ENCODE data around the gene ATP2A3. TPM values are rescaled to one million over a fixed set of nuclear protein-coding genes. Genes with fewer than 3 reads are reported as not detected.

ATP2A3 gene
- 2.0 and 2.3 TPM in 2 replicates for total RNA-seq (ENCODE audit: low replicate concordance)

DNA sequence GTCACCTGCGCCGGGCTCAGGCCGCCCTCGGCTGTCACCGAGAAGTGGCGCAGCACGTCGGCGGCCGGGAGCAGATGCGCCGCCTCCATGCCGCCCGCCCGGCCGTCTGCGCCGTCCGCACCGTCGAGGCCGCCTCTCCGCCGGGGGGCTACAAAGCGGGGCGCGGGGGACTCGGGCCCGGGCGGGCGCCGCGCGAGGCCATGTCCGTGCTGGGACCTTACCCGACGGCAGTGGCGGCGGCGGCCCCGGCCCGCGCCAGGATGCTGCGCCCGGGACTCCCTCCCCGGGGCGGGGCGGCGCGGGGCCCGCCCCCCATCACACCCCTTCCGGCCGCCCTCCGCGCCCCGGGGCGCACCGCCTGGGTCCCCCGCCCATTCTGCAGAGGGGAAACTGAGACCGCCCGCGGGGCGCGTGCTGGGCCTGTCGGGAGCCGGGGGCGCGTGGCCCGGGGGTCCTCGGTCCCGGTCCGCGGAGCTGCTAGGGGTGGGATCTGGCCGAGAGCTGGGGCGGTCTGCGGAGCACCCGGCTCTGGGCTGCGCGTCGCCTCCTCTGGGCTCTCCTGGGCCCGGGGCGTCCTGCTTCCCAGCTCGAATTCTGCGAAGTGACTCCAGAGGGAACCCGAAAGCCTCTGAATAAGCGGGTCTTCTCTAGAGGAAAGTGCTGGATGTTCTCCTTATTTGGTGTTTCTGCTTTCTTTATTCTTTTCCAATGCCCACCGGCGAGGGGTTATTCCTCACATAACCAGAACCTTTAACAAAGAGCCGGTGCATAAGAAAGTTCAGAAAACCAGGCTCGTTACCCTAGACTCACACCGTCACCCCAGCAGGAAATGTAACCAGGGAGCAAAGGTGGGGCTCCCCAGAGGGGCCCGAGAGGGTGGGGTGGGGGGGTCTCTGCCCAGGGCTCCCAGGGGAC, at the start of gene ATP2A3:
Gene ATP2A3, minus strand, starts transcription at position 235 of the 915 bp plus-strand sequence. Its CDS starts 146 bp downstream, at position 89.
- peak within 1 kb of the TSS; percentile 22 for H3K4me3 ChIP-seq (ENCODE audit: low read depth, low read length)
- TF ChIP-seq, protein P1, sequence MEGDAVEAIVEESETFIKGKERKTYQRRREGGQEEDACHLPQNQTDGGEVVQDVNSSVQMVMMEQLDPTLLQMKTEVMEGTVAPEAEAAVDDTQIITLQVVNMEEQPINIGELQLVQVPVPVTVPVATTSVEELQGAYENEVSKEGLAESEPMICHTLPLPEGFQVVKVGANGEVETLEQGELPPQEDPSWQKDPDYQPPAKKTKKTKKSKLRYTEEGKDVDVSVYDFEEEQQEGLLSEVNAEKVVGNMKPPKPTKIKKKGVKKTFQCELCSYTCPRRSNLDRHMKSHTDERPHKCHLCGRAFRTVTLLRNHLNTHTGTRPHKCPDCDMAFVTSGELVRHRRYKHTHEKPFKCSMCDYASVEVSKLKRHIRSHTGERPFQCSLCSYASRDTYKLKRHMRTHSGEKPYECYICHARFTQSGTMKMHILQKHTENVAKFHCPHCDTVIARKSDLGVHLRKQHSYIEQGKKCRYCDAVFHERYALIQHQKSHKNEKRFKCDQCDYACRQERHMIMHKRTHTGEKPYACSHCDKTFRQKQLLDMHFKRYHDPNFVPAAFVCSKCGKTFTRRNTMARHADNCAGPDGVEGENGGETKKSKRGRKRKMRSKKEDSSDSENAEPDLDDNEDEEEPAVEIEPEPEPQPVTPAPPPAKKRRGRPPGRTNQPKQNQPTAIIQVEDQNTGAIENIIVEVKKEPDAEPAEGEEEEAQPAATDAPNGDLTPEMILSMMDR (IDR thresholded peaks at IDR 0.05; ENCODE audit: insufficient read depth, low read length): no peak
- DNase-seq (ENCODE audit: low read depth): no peak

DNA sequence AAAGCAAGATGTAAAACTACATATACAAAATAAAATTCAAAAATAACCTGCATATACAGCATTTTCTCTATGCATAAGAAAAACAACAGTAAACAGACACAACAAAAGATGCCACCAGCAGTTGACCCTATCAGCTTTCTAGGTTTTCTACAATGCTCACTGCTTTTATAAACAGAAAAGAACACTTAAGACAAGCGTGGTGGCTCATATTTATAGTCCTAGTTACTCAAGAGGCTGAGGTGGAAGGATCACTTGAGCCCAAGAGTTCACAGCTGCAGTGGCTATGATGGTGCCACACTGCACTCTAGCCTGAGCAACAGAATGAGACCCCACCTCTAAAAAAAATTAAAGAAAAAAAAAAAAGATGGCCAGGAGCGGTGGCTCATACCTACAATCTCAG, 46.5 kb upstream of the ATP2A3 start:
- no peak overlapping the region for H3K4me3 ChIP-seq (ENCODE audit: low read depth, low read length)
- TF ChIP-seq, protein P1 (IDR thresholded peaks at IDR 0.05; ENCODE audit: insufficient read depth, low read length): no peak
- no peak for DNase-seq (ENCODE audit: low read depth)

DNA sequence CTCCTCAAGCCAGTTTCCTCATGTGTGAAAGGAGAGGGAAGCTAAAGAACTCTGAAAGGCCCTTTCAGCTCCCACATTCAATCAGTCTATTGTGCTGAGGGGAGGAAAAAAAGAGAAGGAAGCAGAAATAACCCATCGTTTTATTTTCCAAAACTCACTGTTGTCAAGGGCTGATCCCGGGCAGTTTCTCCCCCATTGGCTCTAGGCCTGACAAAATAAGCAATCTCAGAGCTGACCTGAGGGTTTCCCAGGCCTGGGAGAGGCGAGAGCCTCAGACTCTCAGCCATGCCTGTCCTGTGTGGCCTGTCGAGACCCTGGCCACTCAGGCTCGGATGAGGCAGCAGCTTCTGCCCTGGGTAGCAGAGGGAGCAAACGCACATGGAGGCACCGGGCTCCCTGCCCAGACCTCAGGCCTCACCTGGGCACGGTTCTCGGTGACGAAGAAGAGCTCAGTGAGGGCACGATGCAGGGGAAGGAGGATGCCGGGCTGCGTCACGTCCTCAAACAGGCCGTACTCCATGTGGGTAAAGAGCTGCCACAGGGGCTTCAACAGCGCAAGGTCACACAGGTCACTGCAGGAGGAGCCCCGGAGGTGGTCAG, 45.0 kb upstream of the ATP2A3 start:
- DNase-seq (ENCODE audit: low read depth): no peak
- H3K4me3 ChIP-seq (ENCODE audit: low read depth, low read length): no peak overlapping the region
- TF ChIP-seq, protein P1 (IDR thresholded peaks at IDR 0.05; ENCODE audit: insufficient read depth, low read length): no peak

DNA sequence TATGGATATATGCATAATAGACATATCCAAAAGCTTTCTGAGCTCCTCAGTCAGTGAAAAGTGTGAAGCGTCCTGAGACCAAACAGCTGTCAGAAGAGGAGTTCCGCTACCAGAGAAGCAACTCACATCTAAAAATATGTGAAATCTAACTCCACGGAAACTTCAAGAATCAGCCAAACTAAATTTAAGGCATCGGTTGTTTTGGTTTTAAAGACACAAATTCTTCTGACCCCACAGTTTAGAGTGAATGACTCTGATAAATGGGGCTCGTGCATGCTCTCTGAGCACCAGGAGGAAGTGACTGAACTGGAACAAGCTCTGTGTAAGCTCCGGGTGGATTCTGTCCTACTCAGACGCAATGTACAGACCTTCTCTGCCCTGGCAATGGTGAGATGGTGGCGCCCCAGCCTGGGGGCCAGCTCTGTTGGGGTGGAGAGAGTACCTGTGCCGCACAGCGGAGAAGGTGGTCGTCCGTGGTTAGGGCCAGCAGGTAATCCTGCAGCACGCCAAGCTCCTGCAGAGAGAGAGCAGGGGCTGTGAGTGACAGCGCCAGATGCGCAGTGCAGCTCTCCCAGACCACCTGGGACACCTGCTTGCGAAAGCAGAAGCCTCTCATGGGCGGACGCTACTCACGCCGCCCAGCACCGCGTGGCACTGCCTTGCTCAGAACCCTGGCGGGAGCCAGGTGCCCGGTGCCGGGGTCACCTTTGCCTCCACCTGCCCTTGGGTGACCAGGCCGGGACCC, 44.4 kb upstream of the ATP2A3 start:
- no peak for DNase-seq (ENCODE audit: low read depth)
- H3K4me3 ChIP-seq (ENCODE audit: low read depth, low read length): no peak overlapping the region
- TF ChIP-seq, protein P1 (IDR thresholded peaks at IDR 0.05; ENCODE audit: insufficient read depth, low read length): no peak

DNA sequence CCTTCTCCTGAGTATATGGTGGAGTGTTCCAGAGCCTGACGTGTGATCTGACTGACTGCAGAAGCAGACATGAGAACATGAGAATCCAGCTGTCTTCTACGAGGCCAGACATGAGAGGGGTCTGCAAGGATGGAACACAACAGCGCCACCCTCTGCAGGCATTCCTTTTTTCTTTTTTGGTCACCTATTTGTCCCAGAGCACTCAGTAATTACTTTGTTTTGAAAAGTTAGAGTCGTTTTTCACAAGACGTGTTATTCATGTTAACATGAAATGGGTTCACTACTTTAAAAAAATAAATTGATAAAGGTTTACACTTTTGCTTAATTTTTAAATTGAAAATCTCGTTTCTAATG, 43.8 kb upstream of the ATP2A3 start:
- DNase-seq (ENCODE audit: low read depth): no peak
- no peak overlapping the region for H3K4me3 ChIP-seq (ENCODE audit: low read depth, low read length)
- TF ChIP-seq, protein P1 (IDR thresholded peaks at IDR 0.05; ENCODE audit: insufficient read depth, low read length): no peak

DNA sequence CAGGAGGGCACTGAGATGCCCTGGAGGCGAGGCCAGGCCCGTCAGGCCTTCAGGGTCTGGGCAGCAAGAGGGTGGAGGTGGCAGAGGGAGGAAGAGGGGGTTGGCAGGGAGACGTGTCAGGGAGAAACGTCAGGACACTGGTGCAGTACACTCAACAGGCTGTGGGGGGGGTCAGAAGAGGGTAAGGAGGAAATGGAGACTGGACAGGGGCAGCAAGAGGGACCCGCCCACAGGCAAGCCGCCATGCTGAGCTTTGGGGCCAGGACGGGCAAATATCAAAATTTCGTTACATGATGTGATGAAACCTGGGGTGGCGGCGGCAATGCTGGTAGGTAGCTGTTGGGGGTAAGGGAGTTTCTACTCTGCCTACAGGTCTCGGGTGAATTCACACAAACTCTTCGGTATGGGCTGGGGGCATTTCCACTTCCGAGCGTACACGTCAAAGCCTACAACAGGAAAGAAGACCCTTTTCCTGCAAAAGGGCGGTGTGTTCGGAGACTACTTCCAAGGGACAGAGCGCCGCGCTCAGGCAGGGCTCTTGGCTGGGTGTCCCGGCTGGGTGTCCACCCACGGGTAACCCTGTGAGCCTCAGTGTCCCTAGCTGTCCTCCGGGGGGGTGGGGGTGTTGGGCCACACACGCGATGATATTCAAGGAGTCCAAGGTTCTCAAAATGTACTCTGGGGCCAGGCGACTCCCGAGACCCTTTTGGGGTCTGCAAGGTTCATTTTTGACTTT, 43.3 kb upstream of the ATP2A3 start:
- TF ChIP-seq, protein P1 (IDR thresholded peaks at IDR 0.05; ENCODE audit: insufficient read depth, low read length): no peak
- no peak overlapping the region for H3K4me3 ChIP-seq (ENCODE audit: low read depth, low read length)
- no peak for DNase-seq (ENCODE audit: low read depth)

Measured in fibroblast of the aortic adventitia (primary cell).